OCI-M2 (cell line): Measurements from ENCODE around the gene SOST.
"Not testable (repeated sequence)": the region's sequence is repeated elsewhere in the genome, so short reads cannot be mapped to it uniquely, and the experiment has no call there.

Source experiments
- DNase-seq: peaks from one replicate; lab custom pipeline; 2025; ENCODE audit not compliant: unreplicated experiment; lab: John Stamatoyannopoulos, UW

SOST gene

GRCh38 chr17:43758497-43759174, at the start of gene SOST:
TSS of gene SOST (minus strand) at chr17:43758791. CDS start at chr17:43758741, 50 bp downstream.
- no peak for DNase-seq

- no peak for DNase-seq
Observed at GRCh38 chr17:43808076-43808475, 49.5 kb upstream of the SOST start.

DNA sequence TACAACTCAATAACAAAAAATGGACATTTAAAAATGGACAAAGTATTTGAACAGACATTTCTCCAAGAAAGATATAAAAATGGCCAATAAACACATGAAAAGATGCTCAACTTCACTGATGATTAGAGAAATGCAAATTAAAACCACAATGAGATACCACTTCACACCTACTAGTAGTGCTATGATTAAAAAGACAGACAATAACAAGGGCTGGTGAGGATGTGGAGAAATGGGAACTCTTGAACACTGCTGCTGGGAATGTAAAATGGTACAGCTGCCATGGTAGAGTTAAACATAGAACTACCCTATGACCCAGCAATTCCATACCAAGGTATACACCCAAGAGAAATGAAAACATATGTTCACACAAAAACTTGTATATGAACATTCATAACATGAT, 46.5 kb upstream of the SOST start:
- DNase-seq = no peak

GRCh38 chr17:43803758-43804157, 45.2 kb upstream of the SOST start:
- no peak for DNase-seq

GRCh38 chr17:43801844-43802243, 43.3 kb upstream of the SOST start:
- DNase-seq = no peak

GRCh38 chr17:43800736-43801135, 42.1 kb upstream of the SOST start:
- no peak for DNase-seq

DNA sequence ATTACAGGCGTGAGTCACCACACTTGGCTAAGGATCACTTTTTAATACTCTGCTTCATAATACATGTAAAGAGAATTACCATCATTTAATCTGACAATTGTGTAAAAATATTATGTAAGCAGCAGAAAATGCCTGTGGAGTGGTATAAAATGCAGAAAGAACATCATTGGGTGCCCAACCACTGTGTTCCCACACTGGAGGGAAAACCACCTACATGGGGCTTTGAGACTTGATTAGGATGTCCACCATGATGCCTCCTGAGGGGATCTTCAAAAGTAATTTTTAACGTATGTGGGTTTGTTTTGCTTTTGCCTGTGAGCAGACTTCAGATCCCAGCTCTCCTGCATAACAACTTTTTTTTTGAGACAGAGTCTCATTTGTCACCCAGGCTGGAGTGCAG, 40.5 kb upstream of the SOST start:
- DNase-seq = no peak

GRCh38 chr17:43798024-43798423, 39.4 kb upstream of the SOST start:
- DNase-seq = not testable (repeated sequence)

DNA sequence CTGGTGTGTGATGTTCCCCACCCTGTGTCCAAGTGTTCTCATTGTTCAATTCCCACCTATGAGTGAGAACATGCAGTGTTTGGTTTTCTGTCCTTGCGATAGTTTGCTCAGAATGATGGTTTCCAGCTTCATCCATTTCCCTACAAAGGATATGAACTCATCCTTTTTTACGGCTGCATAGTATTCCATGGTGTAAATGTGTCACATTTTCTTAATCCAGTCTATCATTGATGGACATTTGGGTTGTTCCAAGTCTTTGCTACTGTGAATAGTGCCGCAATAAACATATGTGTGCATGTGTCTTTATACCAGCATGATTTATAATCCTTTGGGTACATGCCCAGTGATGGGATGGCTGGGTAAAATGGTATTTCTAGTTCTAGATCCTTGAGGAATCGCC, 34.1 kb upstream of the SOST start:
- DNase-seq = not testable (repeated sequence)

GRCh38 chr17:43791589-43791988, 33.0 kb upstream of the SOST start:
- no peak for DNase-seq

GRCh38 chr17:43790311-43790940, 31.8 kb upstream of the SOST start:
- no peak for DNase-seq

GRCh38 chr17:43789482-43789881, 30.9 kb upstream of the SOST start:
- DNase-seq = no peak

DNA sequence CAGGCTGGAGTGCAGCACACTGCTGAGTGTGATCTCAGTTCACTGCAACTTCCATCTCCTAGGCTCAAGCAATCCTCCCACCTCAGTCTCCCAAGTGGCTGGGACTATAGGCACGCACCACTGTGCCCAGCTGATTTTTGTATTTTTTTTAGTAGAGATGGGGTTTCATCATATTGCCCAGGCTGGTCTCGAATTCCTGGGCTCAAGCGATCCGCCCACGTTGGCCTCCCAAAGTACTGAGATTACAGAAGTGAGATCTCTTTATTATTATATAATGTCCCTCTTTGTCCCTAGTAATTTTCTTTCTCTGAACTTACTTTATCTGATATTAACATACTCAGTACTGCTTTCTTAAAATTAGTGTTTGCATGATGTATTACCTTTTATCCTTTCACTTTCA, 29.9 kb upstream of the SOST start:
- no peak for DNase-seq

DNA sequence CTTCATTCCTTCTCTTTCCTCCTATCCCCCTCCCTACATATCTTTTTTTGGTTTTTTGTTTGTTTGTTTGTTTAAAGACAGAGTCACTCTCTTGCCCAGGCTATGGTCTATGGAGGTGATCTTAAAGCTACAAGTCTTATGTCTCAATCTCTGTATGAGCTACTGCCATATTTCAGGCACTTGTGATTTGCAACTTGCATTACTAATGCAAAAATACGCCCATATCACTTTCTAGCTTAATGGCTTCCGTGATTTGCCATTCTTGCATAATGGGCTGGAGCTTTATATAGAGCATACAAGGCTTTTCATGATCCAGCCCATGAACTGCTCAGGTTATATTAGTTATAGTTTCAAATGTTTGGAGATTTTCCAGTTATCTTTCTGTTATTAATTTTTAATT, 29.1 kb upstream of the SOST start:
- DNase-seq = no peak

GRCh38 chr17:43784628-43785101, 26.1 kb upstream of the SOST start:
- DNase-seq = no peak

GRCh38 chr17:43784068-43784467, 25.5 kb upstream of the SOST start:
- no peak for DNase-seq

DNA sequence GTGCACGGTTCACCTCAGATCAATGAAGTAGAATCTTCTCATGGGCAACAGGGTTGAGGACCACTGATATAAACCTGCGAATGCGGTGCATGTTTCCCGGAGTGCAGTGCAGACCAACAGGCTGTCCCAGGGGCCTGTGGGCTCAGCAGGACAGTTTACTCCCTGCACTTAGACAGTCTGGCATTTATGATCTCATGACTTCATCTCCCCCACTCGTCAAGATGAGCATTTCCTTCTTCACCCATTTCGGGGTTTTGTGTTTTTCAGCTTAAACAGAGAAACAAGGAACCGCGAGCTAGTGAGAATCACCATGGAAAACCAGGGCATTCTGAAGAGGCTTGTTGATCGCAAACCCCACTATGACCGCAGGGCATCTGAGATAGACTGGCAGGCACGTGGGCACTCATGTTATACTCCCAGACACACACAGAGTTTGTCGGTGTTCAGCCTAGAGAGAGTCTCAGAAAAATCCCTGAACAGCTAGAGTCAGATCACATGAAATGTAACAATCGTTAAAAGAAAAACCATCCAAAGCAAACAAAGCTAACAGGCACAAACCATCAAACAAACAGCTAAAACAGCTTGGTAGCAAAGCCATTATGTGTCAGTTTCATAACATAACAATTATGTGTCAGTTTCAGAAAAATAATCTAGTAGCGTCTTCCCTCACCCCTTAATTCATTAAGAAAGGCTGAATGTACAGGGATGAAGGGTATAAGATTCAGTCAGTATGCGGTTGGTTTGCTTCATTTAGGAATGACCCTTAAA, 24.5 kb upstream of the SOST start:
- DNase-seq = no peak

- no peak for DNase-seq
Observed at GRCh38 chr17:43780135-43780534, 21.5 kb upstream of the SOST start, which contains the start of gene CFAP97D1. TSS of gene CFAP97D1 (plus strand) at chr17:43780435. CDS start at chr17:43780463, 28 bp downstream.

- DNase-seq = no peak
Observed at GRCh38 chr17:43779145-43780125, 20.8 kb upstream of the SOST start.

DNA sequence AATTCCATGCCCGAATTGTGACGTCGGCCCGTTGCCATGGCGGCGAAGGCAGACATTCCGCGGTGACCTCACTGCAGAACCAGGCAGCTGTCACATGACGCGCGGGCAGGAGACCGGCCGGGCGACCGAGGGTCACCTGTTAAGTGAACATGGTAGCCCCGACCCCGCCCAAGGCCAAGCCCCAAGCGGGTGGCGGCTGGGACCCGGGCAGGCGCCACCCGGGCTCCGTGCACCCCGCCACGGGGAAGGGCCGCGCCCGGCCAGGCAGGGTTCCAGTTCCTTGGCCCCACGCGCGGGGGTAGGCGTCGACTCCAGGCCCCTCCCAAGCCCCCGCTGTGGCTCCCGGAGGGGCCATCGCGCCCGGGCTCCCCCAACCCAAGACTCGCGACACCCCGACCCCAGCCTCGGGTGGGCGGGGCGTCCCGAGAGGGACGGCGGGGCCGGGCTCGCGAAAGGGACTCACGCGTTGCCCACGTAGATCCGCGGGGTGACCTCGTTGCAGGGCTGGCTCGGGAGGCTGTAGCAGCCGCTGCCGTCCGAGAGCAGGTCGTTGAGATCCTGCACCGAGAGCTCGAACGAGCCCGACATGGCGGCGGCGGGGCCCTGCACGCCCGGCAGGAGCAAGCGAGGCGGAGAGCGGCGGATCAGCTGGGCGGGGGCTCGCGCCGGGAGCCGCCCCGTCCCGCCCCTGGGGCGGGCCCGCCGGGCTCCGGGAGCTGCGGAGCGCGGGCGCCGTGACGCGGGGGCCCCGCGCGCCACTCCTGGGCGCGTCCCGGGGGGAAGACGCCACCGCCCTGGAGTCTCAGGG, 19.9 kb upstream of the SOST start, which contains the start of gene DUSP3:
DUSP3 (minus strand) TSS at position 641 of the 808 bp plus-strand sequence; CDS start at position 588, 53 bp downstream.
- no peak for DNase-seq
